GM12864 (cell line): ENCODE measurements around the gene CLASRP.

Experiments used
- DNase-seq: peaks from one replicate; pipeline ENCODE4 v3.0.0-alpha.2; 2011; ENCODE audit warnings: low read depth
- H3K4me3 ChIP-seq: 2 replicates; pipeline ENCODE4 v1.5.1; 2011; ENCODE audit warnings: mild to moderate bottlenecking, low read depth, low read length, control low read depth
- TF ChIP-seq, protein P1 (sequence below): IDR thresholded peaks from 2 replicates; pipeline ENCODE4 v1.5.1; 2011; ENCODE audit warnings: low read depth, mild to moderate bottlenecking, moderate library complexity, low read length, control low read depth, inconsistent platforms; ENCODE audit errors: missing control alignments

The CLASRP gene

DNA sequence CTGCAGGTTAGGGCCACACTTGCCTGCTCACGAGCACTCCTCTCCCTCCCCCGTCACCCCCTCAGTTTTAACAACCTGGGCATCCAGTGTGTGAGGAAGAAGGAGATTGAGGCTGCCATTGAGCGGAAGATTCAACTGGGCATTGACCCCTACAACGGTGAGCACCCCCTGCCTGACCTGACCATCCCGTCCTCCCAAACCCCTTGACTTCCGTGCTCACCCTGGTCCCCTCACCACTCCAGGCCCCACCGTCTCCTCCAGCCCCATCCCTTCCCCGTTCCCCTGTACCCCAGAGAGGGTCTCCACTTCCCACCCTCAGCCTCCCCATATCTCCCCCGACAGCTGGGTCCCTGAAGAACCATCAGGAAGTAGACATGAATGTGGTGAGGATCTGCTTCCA lies 13.6 kb upstream of the CLASRP start:
- TF ChIP-seq, protein P1, sequence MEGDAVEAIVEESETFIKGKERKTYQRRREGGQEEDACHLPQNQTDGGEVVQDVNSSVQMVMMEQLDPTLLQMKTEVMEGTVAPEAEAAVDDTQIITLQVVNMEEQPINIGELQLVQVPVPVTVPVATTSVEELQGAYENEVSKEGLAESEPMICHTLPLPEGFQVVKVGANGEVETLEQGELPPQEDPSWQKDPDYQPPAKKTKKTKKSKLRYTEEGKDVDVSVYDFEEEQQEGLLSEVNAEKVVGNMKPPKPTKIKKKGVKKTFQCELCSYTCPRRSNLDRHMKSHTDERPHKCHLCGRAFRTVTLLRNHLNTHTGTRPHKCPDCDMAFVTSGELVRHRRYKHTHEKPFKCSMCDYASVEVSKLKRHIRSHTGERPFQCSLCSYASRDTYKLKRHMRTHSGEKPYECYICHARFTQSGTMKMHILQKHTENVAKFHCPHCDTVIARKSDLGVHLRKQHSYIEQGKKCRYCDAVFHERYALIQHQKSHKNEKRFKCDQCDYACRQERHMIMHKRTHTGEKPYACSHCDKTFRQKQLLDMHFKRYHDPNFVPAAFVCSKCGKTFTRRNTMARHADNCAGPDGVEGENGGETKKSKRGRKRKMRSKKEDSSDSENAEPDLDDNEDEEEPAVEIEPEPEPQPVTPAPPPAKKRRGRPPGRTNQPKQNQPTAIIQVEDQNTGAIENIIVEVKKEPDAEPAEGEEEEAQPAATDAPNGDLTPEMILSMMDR = no peak
- no peak for DNase-seq
- H3K4me3 ChIP-seq = no peak overlapping the region

DNA sequence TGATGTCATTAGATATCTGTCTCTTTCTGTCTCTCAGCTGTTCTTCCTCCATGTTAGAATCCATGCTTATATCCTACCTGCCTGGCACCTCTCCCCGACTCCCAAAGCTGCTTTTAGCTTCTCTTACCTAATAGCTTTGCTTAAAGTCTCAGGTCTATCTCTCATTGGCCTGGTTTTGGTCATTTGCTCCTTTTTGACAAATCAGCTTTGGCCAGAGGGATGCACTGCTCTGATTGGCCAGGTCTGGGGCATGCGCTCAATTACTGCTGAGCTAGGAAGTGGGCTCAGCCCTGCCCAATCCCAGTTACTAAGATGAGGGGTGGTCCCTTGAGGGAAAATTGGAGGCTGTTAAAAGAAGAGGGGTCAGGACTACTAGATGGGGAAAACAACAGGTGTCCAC lies 11.5 kb upstream of the CLASRP start:
- TF ChIP-seq, protein P1 = no peak
- no peak for DNase-seq
- H3K4me3 ChIP-seq = no peak overlapping the region

DNA sequence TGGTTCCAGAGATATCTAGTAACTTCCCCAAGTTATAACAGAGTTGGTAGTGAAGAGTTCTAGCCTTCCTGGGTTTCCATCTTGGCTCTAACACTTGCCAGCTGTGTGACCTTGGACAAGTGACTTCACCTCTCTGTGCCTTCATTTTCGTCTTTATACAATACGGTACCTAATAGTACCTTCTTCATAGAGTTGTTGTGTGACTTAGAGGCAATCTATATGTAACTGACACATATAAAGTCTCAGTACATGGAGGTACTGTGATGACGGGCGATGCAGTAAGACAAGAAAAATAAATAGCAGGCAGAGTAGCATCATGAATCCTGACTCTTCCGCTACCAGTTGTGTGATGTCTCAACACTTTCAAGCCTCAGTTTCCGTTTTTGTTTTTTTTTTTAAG lies 8.0 kb upstream of the CLASRP start:
- TF ChIP-seq, protein P1 = no peak
- no peak for DNase-seq
- no peak overlapping the region for H3K4me3 ChIP-seq

DNA sequence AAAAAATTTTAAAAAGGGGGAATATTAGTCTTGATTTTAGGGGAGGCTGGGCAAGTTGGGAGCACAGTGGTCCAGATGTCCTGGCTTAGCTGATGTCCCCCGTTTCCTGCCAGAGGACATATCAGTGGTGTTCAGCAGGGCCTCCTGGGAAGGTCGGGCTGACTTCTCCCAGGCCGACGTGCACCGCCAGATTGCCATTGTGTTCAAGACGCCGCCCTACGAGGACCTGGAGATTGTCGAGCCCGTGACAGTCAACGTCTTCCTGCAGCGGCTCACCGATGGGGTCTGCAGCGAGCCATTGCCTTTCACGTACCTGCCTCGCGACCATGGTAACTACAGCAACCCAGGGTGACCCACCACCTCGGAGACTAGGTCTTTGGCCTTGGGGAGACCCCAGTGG lies 6.4 kb upstream of the CLASRP start:
- TF ChIP-seq, protein P1 = no peak
- no peak overlapping the region for H3K4me3 ChIP-seq
- no peak for DNase-seq

DNA sequence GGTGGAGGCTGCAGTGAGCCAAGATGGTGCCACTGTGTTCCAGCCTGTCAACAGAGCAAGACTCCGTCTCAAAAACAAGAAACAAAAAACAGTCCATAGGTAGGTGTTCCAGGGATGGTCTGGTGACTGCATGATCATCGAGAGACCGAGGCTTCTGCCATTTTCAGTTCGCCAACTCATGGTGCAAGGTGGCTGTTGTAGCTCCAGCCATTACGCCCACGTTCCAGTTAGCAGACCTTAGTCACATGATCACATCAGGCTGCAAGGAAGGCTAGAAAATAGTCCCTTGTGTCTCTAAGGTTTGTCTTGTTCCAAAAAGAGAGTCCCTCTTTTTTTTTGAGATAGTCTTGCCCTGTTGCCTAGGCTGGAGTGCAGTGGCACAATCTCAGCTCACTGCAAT lies 3.1 kb upstream of the CLASRP start:
- H3K4me3 ChIP-seq = no peak overlapping the region
- no peak for DNase-seq
- TF ChIP-seq, protein P1 = no peak

DNA sequence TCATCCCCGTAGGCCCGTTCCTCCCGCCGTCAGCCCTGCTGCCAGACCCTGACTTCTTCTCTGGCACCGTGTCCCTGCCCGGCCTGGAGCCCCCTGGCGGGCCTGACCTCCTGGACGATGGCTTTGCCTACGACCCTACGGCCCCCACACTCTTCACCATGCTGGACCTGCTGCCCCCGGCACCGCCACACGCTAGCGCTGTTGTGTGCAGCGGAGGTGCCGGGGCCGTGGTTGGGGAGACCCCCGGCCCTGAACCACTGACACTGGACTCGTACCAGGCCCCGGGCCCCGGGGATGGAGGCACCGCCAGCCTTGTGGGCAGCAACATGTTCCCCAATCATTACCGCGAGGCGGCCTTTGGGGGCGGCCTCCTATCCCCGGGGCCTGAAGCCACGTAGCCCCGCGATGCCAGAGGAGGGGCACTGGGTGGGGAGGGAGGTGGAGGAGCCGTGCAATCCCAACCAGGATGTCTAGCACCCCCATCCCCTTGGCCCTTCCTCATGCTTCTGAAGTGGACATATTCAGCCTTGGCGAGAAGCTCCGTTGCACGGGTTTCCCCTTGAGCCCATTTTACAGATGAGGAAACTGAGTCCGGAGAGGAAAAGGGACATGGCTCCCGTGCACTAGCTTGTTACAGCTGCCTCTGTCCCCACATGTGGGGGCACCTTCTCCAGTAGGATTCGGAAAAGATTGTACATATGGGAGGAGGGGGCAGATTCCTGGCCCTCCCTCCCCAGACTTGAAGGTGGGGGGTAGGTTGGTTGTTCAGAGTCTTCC lies 1.3 kb upstream of the CLASRP start:
- TF ChIP-seq, protein P1 = no peak
- DNase-seq = no peak
- H3K4me3 ChIP-seq = no peak overlapping the region
